Endothelial cell of umbilical vein (primary cell): Measurements from ENCODE around the gene NQO1. TPM values are rescaled to one million over a fixed set of nuclear protein-coding genes. Genes with fewer than 3 reads are reported as not detected.
A peak's percentile ranks its signal among the peaks of the same experiment; 100 is the strongest.

Experiments used
- BruUV-seq: library from RNA; stranded (reverse); fragments of 400-500 nt; replicated peaks from 2 replicates; lab custom pipeline; 2021; lab: Mats Ljungman, UMichigan
- CTCF ChIA-PET: fragments of 300-600, 350-600 bp; sonication (Branson Sonifier 250); formaldehyde crosslinking; loops from one replicate; lab custom pipeline; 2021; ENCODE audit warnings: antibody characterized with exemption, inconsistent platforms; lab: Charles Lee
- POLR2A ChIA-PET: fragments of 300-600, 350-600 bp; sonication (Branson Sonifier 250); formaldehyde crosslinking; loops from one replicate; lab custom pipeline; 2021; ENCODE audit warnings: antibody characterized with exemption, inconsistent platforms; lab: Charles Lee
- DNase-seq: peaks from one replicate; pipeline ENCODE4 v3.0.0-alpha.2; 2011; ENCODE audit warnings: low read depth, low spot score
- FAIRE-seq: peaks from 2 replicates; lab custom pipeline; 2011; peaks lifted over from hg19 to GRCh38; lab: Jason Lieb, UNC
- H2AFZ ChIP-seq: 2 replicates; pipeline ENCODE4 v1.6.0; 2012; ENCODE audit warnings: low read depth, low read length, control low read depth, inconsistent platforms
- H3K27ac ChIP-seq: 2 replicates; pipeline ENCODE4 v1.5.1; 2011; ENCODE audit warnings: low read depth, mild to moderate bottlenecking, control low read depth, low read length, moderate library complexity; ENCODE audit not compliant: insufficient read depth
- H3K27me3 ChIP-seq, 2 experiments: 2 replicates each; pipeline versions ENCODE4 v1.6.0 to v1.6.1; 2011; ENCODE audit warnings: low read length in 2 of 2, mixed read lengths in 1 of 2; ENCODE audit not compliant: control insufficient read depth in 2 of 2, insufficient read depth in 2 of 2
- H3K36me3 ChIP-seq, 2 experiments: 2 replicates in 1 of 2; 3 replicates in 1 of 2; pipeline ENCODE4 v1.5.1; 2011; ENCODE audit warnings: low read length in 2 of 2, mild to moderate bottlenecking in 1 of 2, moderate library complexity in 1 of 2; ENCODE audit not compliant: control insufficient read depth in 2 of 2, insufficient read depth in 2 of 2; ENCODE audit errors: extremely low read depth in 1 of 2
- H3K4me1 ChIP-seq: 3 replicates; pipeline ENCODE4 v1.5.1; 2011; ENCODE audit warnings: mild to moderate bottlenecking, low read length; ENCODE audit not compliant: control insufficient read depth, insufficient read depth; ENCODE audit errors: extremely low read depth
- H3K4me2 ChIP-seq: 2 replicates; pipeline ENCODE4 v1.6.1; 2011; ENCODE audit warnings: low read length, control low read depth, mixed read lengths; ENCODE audit not compliant: insufficient read depth
- H3K4me3 ChIP-seq, 3 experiments: fragments of 200-600 bp in 1 of 3; sonication (generic), shearing (Covaris generic) in 1 of 3; replicated peaks in 1 of 3; 2 replicates each; pipeline ENCODE4 v1.5.1; 2011 to 2016; ENCODE audit warnings: control low read depth in 3 of 3, low read length in 3 of 3, mild to moderate bottlenecking in 2 of 3, inconsistent platforms in 1 of 3, low read depth in 1 of 3, moderate library complexity in 1 of 3; ENCODE audit not compliant: insufficient read depth in 1 of 3
- H3K79me2 ChIP-seq: 2 replicates; pipeline ENCODE4 v1.6.0; 2012; ENCODE audit warnings: low read length, inconsistent platforms; ENCODE audit not compliant: control insufficient read depth, insufficient read depth
- H3K9ac ChIP-seq: replicated peaks from 2 replicates; pipeline ENCODE3; 2011; ENCODE audit warnings: low read length, control low read depth; ENCODE audit not compliant: insufficient read depth; ENCODE audit errors: extremely low read depth
- H3K9me1 ChIP-seq: replicated peaks from 3 replicates; pipeline ENCODE4 v1.6.0; 2011; ENCODE audit warnings: mild to moderate bottlenecking, low read length; ENCODE audit not compliant: control insufficient read depth, insufficient read depth; ENCODE audit errors: extremely low read depth
- H3K9me3 ChIP-seq: replicated peaks from 2 replicates; pipeline ENCODE4 v1.5.1; 2012; ENCODE audit warnings: low read length, inconsistent platforms; ENCODE audit not compliant: control insufficient read depth, insufficient read depth
- H4K20me1 ChIP-seq: replicated peaks from 2 replicates; pipeline ENCODE3; 2011; ENCODE audit warnings: mild to moderate bottlenecking, low read length; ENCODE audit not compliant: control insufficient read depth, insufficient read depth; ENCODE audit errors: extremely low read depth
- CTCF ChIP-seq, 2 donors: IDR thresholded peaks; 1 replicate in 1 of 2; 2 replicates in 1 of 2; pipeline ENCODE4 v1.5.1; 2011; ENCODE audit warnings: low read length in 2 of 2, mild to moderate bottlenecking in 2 of 2, moderate library complexity in 2 of 2, control low read depth in 1 of 2, inconsistent platforms in 1 of 2, low read depth in 1 of 2; ENCODE audit not compliant: insufficient read depth in 1 of 2; ENCODE audit errors: extremely low read depth in 1 of 2
- EZH2 ChIP-seq: IDR thresholded peaks from 2 replicates; pipeline ENCODE4 v1.6.1; 2012; ENCODE audit warnings: borderline replicate concordance, low read depth, mild to moderate bottlenecking, moderate library complexity, low read length, inconsistent platforms; ENCODE audit not compliant: severe bottlenecking
- FOS ChIP-seq: IDR thresholded peaks from 2 replicates; pipeline ENCODE4 v1.6.1; 2011; ENCODE audit warnings: mild to moderate bottlenecking, low read length, moderate library complexity, borderline replicate concordance; ENCODE audit not compliant: insufficient read depth
- GATA2 ChIP-seq: IDR thresholded peaks from 2 replicates; pipeline ENCODE4 v1.7.0; 2011; ENCODE audit warnings: low read depth, mild to moderate bottlenecking, moderate library complexity, mixed read lengths, low read length; ENCODE audit not compliant: insufficient read length, insufficient read depth
- JUN ChIP-seq: IDR thresholded peaks from 2 replicates; pipeline ENCODE4 v1.6.1; 2011; ENCODE audit warnings: borderline replicate concordance, low read depth; ENCODE audit not compliant: insufficient read length, insufficient read depth
- MAX ChIP-seq: IDR thresholded peaks from 2 replicates; pipeline ENCODE4 v1.6.1; 2011; ENCODE audit not compliant: insufficient read depth, insufficient read length
- MYC ChIP-seq: IDR thresholded peaks from one replicate; pipeline ENCODE4 v1.6.1; 2011; ENCODE audit warnings: mild to moderate bottlenecking, low read depth, low read length
- POLR2A ChIP-seq: IDR thresholded peaks from 2 replicates; pipeline ENCODE4 v1.6.1; 2012; ENCODE audit warnings: low read depth, mild to moderate bottlenecking, control low read depth, low read length
- POLR2AphosphoS5 ChIP-seq: IDR thresholded peaks from 2 replicates; pipeline ENCODE4 v1.6.1; 2012; ENCODE audit warnings: low read depth, mild to moderate bottlenecking, control low read depth, low read length, moderate library complexity; ENCODE audit not compliant: insufficient read depth
- dilution Hi-C: fragments of 300-500 bp; cut with MboI; formaldehyde crosslinking; loops from one replicate; pipeline ENCODE4 v1.15.0; 2019; ENCODE audit warnings: low sequenced_read_pairs; ENCODE audit not compliant: extremely low pct_ligation_motif_present
- intact Hi-C: fragments of 100-400 bp; cut with micrococcal nuclease; formaldehyde crosslinking; loops from one replicate; pipeline ENCODE4 v1.10.0; 2022
- polyA plus RNA-seq, 4 experiments: library from polyadenylated mRNA; depleted of rRNA in 3 of 4; stranded (reverse) in 3 of 4; unstranded in 1 of 4; fragments of >200 nt; gene quantifications; 2 replicates each; pipeline versions ENCODE4 v1.2.1 to v1.2.3, GENCODE V29; 2011 to 2012; ENCODE audit warnings: missing spikeins in 1 of 4
- total RNA-seq: library from RNA; stranded (reverse); gene quantifications from 2 replicates; pipeline ENCODE4 v1.2.3, GENCODE V29; 2021

Gene NQO1
- total and polyA plus RNA-seq, 2 donors (not counting 3 experiments of a cell fraction or from before 2014, with no cell fraction given) = 257 to 345 TPM

- dilution Hi-C loops = no loop called here
- TF ChIP-seq EZH2 (no peak), MAX (no peak), POLR2A (no peak), MYC (no peak), GATA2 (no peak), JUN (no peak), FOS (no peak), CTCF (IDR thresholded peaks at IDR 0.05; ENCODE audit: extremely low read depth in 1 of 2, insufficient read depth in 1 of 2, low read depth in 1 of 2, low read length in 2 of 2) (no peak), POLR2AphosphoS5 (no peak)
- intact Hi-C loops = no loop called here
- TSS peak; percentile 48 for BruUV-seq
- peaks cover 12% of the 10 kb centered on the region for H3K4me1 ChIP-seq
- no peaks in the 10 kb centered on the region for H3K36me3 ChIP-seq
- FAIRE-seq = peak; percentile 90
- no peaks in the 10 kb centered on the region for H3K9me1 ChIP-seq
- H3K4me3 ChIP-seq = peak overlapping the region; percentile 76 to 88 (median 77)
- H3K79me2 ChIP-seq = peaks cover 3% of the 10 kb centered on the region
- peak overlapping the region; percentile 65 for H3K9ac ChIP-seq
- H3K9me3 ChIP-seq = no peaks in the 10 kb centered on the region
- H3K27me3 ChIP-seq = no peaks in the 10 kb centered on the region
- peak overlapping the region; percentile 21 for H3K27ac ChIP-seq
- H2AFZ ChIP-seq = peak overlapping the region; percentile 76
- H4K20me1 ChIP-seq = no peaks in the 10 kb centered on the region
- POLR2A ChIA-PET = interaction anchor here (0.6 kb wide), 1 partner anchor 141 kb away, joined by 5 read pairs; no protein-coding TSS in a partner anchor
- DNase-seq = peak; percentile 56
- H3K4me2 ChIP-seq = peak overlapping the region; percentile 80
- CTCF ChIA-PET = interaction anchor here (1.0 to 2.0 kb wide), 5 partner anchors 8 to 167 kb away, joined by 3 to 7 read pairs (median 5); partner anchors contain the start of gene NOB1
Observed at GRCh38 chr16:69762814-69763598, 36.6 kb upstream of the NQO1 start.
